ENCODE results near the gene CEP128.

The CEP128 gene

DNA sequence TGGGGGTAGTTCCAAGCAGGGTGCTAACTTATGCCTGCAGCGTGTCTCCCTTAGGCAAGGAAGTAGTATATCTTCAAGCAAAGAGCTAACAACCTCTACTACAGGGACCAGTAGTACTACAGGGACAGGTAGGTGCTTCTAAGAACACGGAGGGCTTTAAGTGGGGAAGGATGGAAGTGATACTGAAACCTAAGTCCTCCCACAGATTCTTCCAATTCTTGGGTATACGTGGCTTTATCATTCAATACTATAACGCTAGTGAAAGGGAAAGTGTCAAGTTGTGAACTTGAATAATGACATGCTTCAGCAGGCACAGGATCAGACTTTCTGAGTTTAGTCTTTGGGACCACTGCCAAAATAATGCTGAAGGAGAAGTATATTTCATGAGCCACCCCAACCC lies 241.7 kb downstream of the CEP128 start:
- in situ Hi-C loops (cut with HindIII; ENCODE audit: low sequenced_read_pairs): loop anchor here (5.0 kb wide), 1 partner anchor 92 kb away; no protein-coding TSS in a partner anchor

DNA sequence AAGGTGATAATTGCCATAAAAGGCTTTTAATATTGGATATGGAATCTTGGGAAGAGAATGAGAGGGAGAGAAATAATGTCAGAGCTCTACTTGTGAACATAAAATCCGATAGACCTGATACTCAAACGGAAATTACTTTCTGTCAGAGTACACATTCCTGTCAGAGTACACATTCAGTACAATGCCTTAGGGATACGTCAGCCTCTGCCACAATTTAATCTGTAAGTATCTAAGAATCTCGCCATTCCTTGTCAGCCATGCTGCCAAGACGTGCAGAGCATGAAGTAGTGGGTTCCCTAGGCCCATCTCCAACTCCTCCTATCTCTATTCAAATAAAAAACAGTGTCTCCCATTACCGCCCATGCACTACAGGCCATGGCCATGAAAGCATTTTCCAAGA lies 242.6 kb downstream of the CEP128 start:
- in situ Hi-C loops (cut with HindIII; ENCODE audit: low sequenced_read_pairs): no loop called here

DNA sequence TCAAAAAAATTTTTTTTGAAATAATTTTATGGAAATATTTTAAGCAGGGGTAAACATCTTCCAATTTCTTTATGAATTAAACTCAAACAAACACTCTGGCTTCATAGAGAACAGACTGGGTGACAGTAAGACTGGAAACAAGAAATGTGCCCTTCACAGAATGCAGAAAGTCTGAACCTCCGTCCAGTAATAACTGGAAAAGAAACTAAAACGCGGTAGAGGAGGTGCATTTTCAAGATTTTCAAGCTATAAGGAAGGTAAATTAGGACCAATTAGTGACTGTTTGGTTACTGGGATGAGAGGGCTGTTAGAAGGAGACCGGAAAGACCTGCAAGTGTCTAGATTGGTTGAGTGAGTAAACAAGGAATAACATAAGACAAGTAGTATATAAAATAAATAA lies 245.7 kb downstream of the CEP128 start:
- in situ Hi-C loops (cut with HindIII; ENCODE audit: low sequenced_read_pairs): no loop called here

DNA sequence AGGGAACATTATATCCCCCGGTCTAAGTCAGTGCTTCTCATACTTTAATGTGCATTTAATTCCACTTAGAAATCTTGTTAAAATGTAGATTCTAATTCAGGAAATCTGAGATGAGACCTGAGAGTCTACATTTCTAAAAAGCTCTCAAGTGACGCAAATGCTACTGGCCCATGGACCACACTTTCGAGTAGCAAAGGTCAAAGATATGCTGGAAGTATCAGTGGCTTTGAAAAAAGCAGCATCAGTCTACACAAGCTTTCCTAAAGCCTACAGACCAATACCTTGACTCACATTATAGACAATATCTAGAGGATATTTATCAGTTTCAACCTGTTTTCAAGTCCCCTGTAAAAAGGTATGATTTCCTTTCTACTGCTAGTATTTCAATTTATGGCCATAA lies 248.6 kb downstream of the CEP128 start:
- in situ Hi-C loops (cut with HindIII; ENCODE audit: low sequenced_read_pairs): no loop called here

DNA sequence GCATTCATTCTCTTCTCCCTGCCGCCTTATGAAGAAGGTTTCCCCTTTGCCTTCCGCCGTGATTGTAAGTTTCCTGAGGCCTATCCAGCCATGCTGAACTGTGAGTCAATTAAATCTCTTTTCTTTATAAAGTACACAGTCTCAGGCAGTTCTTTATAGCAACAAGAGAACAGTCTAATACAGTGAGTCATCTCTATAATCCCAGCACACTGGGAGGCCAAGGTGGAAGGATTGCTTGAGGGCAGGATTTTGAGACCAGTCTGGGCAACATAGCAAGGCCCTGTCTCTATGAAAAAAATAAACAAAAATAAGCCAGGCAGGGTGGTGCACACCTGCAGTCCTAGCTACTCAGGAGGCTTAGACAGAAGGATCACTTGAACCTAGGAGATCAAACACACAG lies 259.9 kb downstream of the CEP128 start:
- in situ Hi-C loops (cut with HindIII; ENCODE audit: low sequenced_read_pairs): no loop called here

DNA sequence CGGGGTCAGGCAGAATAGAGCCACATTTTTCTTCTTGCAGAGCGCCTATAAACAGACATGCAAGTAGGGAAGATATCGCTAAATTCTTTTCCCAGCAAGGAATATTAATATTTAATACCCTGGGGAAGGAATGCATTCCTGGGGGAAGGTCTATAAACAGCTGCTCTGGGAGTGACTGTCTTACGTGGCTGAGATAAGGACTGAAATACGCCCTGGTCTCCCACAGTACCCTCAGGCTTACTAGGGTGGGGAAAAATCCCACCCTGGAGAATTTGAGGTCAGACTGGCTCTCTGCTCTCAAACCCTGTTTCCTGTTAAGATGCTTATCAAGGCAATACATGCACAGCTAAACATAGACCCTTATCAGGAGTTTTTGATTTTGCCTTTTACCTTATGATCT lies 262.3 kb downstream of the CEP128 start:
- in situ Hi-C loops (cut with HindIII; ENCODE audit: low sequenced_read_pairs): no loop called here

DNA sequence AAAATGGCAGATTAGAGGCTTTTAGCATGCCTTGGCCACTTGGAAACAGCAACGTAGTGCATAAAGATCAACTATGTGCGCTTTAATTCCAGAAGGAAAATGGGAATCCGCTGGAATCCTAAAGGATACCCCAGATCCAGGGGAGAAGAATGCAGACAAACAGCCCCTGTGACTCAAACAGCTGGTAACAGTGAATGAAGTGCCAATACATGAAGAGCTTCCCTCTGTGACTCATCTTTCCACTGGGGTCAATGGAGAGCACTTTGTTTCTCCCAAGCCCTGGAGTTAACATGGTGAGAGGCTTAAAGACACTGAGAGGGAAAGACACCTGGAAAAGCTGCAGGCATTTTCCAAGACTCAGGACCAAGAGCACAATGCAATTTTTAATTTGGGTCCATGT lies 263.1 kb downstream of the CEP128 start:
- in situ Hi-C loops (cut with HindIII; ENCODE audit: low sequenced_read_pairs): no loop called here

DNA sequence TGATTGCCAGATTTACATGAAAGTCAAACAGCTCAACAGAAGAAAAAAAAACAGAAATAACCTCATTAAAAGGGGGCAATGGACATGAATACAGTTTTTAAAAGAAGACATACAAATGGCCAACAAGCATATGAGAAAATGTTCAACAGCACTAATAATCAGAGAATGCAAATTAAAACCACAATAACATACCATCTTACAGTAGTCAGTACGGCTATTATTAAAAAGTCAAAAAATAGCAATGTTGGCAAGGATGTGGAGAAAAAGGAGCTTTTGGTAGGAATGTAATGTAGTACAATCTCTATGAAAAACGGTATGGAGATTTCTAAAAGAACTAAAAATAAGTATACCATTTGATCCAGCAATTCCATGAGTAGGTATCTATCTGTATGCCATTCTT lies 272.1 kb downstream of the CEP128 start:
- in situ Hi-C loops (cut with HindIII; ENCODE audit: low sequenced_read_pairs): no loop called here

DNA sequence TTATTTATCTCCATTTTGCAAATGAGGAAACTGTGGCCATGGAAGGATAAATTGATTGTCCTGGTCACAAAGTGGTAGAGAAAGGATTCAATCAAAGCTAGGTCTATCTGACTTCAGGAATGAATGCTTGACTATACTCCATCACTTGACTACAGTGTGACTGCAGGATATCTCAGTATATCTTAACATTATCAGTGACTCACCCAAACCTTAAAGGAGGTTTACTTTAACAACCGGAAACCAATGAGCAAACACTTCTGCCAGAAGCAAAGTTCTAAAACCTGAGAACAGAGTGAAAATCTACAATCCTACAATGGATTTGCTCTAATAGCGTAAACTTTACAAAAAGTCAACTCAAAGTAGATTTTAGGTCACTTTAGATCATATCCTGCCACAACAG lies 277.0 kb downstream of the CEP128 start:
- in situ Hi-C loops (cut with HindIII; ENCODE audit: low sequenced_read_pairs): no loop called here

DNA sequence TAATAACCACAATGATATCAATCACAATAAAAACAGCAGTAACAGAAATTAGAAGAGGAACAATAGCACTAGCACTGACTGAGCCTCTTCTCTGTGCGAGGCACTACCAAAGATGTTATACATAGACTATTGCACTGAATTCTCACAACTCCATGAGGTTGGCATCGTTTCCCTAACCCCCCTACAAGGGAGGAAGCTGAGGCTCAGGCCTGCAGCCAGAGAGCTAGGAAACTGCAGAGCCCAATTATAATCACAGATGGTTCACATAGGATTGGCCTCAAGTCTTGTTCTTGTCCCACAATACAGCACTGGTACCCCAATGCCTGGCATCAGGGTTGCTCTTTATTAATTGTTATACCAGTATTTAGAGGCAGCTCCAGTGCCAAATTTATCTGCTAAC lies 278.0 kb downstream of the CEP128 start:
- in situ Hi-C loops (cut with HindIII; ENCODE audit: low sequenced_read_pairs): no loop called here

DNA sequence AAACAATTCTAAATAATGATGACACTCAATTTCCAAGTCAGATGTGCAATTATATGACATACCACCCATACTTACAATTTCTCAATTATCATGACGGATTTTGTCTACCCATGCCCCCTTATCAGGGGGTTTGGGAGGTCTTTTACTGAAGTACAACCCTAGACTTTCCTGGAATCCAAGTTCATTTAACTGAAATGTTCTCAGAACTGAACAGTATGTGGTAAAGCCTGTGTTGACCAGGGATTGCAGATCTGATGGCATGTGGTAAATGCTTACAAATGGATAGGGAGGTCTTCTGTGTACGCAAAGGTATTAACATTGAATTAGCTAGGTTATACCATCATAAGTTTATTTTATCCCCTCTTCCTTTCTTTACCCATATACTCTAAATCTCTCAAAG lies 281.8 kb downstream of the CEP128 start:
- in situ Hi-C loops (cut with HindIII; ENCODE audit: low sequenced_read_pairs): no loop called here

DNA sequence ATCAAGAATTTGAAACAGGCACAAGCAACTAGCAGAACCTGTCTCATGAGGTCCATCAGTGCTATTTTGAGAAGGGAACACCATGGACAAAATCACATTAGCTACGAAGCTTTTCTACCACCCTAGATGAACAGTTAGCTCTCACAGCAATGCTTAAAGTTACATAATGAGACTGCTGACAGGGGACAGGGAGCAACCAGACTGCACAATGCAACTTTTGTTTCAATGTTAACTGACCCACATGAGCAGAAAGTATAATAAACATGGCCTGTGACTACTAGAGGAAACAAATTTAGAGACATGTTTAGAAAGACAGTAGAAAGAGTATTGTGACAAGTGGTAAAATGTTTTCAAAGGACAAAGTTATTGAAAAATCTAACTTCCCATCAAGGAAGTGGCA lies 282.8 kb downstream of the CEP128 start:
- in situ Hi-C loops (cut with HindIII; ENCODE audit: low sequenced_read_pairs): no loop called here

DNA sequence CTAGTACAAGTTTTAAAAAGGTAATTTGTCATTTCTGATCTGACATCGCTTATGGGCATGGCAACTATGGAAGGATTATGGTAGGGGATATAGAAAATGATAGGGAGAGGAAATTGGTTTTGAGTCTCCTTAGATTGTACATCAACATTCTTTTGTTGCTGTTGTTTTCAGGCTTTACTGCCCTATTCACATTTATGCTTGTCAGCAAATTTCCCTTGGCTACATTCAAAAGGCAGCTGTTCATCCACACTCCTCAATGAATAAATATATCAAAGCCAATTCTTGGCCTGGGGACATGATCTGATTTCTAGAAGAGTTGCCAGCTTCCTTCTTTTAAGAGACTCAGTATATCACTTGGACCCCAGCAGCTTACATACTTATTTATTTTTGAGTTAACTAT lies 283.4 kb downstream of the CEP128 start:
- in situ Hi-C loops (cut with HindIII; ENCODE audit: low sequenced_read_pairs): no loop called here

DNA sequence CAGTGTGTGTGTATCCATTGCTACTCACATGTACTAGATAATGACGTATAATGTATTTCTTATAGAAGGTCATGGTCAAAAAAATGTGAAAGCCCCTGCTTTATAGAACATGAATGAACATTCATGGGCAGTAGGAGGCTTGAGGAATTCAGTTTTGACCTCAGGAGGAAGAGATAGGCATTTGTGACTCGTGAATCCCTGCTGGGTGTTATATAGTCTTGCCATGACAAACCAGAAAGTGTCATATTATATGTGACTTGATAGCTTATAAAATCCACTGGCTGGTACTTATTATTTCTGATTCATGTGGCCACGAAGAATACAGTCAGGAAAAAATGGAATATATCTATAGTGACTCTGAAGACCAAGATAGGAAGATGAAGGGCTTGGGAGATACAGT lies 287.6 kb downstream of the CEP128 start:
- in situ Hi-C loops (cut with HindIII; ENCODE audit: low sequenced_read_pairs): no loop called here

DNA sequence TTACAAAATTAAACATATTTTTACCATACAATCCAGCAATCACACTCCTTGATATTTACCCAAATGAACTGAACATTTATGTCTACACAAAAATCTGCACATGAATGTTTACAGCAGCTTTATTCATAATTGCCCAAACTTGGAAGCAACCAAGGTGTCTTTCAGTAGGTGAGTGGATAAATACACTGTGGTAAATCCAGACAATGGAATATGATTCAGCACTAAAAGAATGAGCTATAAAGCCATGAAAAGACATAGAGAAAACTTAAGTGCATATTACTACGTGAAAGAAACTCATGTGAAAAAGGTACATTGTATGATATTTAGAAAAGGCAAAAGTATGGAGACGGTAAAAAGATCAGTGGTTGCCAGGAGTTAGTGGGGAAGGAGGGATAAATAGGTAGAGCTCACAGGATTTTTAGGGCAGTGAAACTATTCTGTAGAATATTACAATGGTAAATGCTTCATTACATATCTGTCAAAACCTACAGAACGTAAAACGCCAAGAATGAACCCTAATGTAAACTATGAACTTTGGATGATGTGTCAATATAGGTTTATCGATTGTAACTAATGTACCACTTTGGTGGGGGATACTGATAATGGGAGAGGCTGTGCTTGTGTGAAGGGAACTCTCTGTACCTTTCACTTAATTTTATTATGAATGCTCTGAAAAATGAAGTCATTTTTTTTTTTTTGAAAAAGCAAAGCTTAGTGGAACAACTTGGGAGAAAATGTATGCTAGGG lies 295.7 kb downstream of the CEP128 start:
- in situ Hi-C loops (cut with HindIII; ENCODE audit: low sequenced_read_pairs): no loop called here

DNA sequence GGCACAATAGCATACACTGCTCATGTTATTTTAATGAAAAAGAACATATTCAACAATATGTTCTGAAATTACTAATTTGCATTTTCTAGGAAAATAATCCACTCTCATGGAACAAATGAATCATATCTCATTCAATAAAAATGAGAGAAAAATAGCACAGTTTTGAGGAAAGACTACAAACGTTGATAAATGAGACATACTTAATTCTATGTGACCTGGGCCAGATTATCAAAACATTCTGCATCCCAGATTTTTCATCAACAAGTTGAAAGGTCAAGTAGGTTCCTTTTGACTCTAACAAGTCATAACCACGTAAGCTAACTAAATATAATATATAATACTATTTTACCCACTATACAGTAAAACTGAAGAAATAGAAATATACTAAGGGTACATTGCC lies 296.7 kb downstream of the CEP128 start:
- in situ Hi-C loops (cut with HindIII; ENCODE audit: low sequenced_read_pairs): no loop called here

DNA sequence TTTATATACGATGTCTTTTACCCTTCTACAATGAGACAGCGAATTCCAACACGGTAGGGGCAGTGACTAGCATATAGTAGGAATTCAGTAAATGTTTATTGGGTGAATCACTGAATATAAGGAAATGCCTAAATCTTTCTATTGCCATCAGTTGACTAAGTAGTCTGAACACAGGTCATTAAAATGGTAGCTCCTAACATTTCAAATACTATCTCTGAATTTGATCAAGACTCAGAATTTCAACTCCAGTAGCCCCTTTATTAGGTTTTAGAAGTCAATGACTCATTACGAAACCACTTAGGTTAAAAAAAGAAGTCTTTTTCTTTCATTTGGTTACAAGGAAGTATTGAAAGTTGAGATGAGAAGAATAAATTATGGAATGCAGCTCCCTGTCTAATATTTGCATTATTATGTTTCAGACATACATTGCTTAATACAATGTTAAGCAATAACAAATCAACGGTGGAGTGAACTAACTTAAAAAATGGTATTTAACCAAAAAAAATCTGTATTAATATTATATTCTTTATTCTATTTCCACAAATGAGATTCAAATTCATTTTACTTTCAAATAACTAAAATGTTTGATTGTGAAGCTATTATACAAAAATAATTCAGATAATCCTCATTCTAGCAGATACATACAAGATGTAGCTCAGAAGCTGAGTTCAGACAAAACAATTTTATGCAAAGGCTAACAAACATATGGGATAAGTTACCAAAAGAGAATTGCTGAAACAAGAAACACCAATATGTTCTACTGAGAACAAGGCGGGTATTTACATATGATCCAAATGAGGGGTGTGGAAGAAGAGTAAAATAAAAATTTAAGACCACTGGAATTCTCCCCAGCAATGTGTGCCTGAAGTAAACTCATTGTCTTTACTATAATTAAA lies 302.7 kb downstream of the CEP128 start:
- in situ Hi-C loops (cut with HindIII; ENCODE audit: low sequenced_read_pairs): no loop called here

DNA sequence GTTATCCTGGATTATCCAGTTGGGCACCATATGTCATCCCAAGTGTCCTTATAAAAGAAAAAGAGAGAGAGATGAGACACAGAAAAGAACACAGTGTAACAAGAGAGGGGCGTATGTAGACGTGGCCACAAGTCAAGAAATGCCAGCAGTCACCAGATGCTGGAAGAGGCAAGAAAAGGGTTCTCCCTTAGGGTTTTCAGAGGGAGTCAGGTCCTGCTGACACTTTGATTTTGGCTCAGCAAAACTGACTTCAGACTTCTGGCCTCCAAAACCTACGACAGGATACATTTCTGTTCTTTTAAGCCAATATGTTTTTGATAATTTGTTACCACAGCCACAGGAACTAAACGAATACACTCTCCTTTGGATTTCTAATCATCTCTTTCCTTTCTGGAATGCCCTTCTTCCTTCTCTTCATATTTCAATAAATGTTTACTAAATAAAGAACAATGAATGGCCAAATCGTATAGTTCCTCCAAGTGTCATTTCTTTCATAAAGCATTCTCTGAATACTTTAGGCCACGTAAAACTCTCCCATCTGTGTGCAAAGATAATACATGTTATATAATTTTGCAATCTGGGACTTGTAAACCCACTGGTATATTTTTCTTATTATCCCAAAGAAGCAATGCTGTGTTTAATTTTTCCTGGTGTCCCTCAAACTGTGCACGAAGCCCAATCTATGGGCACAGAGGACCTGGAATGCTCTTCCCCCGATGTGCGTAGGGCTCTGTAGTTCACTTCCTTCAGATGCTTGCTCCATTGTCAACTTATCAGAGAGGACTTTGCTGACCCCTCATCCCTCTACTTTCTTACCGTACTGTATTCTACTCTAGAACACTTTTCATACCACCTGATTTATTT lies 303.6 kb downstream of the CEP128 start:
- in situ Hi-C loops (cut with HindIII; ENCODE audit: low sequenced_read_pairs): no loop called here

DNA sequence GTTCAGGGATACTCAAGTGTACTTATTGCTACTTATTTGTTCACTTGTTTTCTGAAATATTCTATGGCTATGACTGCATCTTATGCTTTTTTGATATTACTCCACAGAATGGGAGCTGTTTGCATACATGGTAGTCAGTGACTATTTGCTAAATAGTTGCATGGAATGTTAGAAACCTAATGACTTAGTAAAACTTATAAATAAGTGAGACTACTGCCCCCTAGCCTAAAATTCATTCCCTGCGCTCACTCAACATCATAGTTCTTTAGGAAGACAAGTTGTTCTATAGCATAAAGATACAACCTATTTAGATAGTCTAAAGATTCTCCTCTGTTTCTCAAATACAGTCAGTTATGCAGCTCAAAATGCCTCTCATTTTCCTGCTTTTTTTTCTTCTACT lies 305.5 kb downstream of the CEP128 start:
- in situ Hi-C loops (cut with HindIII; ENCODE audit: low sequenced_read_pairs): no loop called here

DNA sequence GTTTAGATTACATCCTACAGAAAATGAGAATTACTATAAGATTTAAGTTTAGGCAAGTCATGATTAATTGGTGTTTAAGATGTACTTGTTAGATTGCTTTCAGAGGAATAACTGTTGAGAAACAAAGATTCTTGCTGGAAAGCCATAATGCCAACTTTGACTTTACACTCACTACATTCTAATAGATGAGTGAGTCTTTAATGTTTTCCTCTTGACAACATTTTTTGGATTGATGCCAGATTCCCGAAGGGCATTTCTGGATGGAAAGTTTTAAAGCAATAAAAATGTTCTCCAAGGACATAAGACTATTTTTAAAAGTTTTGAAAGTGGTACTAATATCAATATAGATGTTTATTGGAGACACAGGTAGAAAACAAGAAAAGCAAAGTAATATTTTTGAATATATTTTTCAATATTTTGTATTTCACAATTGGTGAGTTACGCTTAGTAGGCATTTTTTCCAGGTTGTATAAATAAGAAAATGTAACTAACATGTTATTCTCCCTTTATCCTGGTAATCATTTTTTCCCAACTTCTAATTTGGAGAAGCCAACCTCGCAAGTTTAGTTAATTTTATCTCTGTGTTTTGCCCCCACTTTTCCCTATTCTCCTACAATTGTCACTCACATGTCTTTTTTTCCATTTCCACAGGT lies 307.3 kb downstream of the CEP128 start:
- in situ Hi-C loops (cut with HindIII; ENCODE audit: low sequenced_read_pairs): no loop called here

DNA sequence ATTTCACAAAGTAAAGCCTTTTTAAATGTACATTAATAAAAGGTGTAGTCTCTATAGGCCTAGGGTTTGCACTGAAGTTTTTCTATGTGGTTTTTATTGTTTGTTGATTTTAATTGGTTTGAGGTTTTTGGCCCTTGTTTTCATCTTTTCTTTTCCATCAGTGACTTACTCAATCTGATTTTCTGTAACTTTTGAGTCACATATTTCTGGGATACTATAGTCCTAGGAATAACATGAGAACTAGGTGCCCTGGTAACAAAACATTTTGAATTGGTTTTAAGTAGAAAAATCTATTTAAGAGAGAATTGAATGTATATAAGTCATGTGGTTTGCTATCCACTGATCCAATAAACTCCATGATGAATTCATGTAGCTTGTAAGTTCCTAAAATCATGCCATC lies 311.9 kb downstream of the CEP128 start:
- in situ Hi-C loops (cut with HindIII; ENCODE audit: low sequenced_read_pairs): no loop called here
